GM13977 (cell line): Measurements from ENCODE around the gene SMAD9.

Source experiments
- DNase-seq: peaks from one replicate; pipeline ENCODE4 v3.0.0; 2012; ENCODE audit warnings: low spot score
- in situ Hi-C: fragments of 300-500 bp; cut with MboI; formaldehyde crosslinking; loops from one replicate; pipeline ENCODE4 v1.12.0; 2022; ENCODE audit warnings: low sequenced_read_pairs, low pct_unique_long_range_greater_than_20kb, mixed read lengths, inconsistent platforms; ENCODE audit not compliant: unreplicated experiment
- TF ChIP-seq, protein P1 (sequence below): IDR thresholded peaks from 2 replicates; pipeline ENCODE4 v1.5.1; 2012; ENCODE audit warnings: mild to moderate bottlenecking, control low read depth; ENCODE audit not compliant: insufficient read depth; ENCODE audit errors: extremely low read depth, missing control alignments

SMAD9 gene

GRCh38 chr13:36919171-36919832 lies 736 bp downstream of the SMAD9 start:
- TF ChIP-seq, protein P1, sequence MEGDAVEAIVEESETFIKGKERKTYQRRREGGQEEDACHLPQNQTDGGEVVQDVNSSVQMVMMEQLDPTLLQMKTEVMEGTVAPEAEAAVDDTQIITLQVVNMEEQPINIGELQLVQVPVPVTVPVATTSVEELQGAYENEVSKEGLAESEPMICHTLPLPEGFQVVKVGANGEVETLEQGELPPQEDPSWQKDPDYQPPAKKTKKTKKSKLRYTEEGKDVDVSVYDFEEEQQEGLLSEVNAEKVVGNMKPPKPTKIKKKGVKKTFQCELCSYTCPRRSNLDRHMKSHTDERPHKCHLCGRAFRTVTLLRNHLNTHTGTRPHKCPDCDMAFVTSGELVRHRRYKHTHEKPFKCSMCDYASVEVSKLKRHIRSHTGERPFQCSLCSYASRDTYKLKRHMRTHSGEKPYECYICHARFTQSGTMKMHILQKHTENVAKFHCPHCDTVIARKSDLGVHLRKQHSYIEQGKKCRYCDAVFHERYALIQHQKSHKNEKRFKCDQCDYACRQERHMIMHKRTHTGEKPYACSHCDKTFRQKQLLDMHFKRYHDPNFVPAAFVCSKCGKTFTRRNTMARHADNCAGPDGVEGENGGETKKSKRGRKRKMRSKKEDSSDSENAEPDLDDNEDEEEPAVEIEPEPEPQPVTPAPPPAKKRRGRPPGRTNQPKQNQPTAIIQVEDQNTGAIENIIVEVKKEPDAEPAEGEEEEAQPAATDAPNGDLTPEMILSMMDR = no peak
- DNase-seq = peak; percentile 36
- in situ Hi-C loops = no loop called here

DNA sequence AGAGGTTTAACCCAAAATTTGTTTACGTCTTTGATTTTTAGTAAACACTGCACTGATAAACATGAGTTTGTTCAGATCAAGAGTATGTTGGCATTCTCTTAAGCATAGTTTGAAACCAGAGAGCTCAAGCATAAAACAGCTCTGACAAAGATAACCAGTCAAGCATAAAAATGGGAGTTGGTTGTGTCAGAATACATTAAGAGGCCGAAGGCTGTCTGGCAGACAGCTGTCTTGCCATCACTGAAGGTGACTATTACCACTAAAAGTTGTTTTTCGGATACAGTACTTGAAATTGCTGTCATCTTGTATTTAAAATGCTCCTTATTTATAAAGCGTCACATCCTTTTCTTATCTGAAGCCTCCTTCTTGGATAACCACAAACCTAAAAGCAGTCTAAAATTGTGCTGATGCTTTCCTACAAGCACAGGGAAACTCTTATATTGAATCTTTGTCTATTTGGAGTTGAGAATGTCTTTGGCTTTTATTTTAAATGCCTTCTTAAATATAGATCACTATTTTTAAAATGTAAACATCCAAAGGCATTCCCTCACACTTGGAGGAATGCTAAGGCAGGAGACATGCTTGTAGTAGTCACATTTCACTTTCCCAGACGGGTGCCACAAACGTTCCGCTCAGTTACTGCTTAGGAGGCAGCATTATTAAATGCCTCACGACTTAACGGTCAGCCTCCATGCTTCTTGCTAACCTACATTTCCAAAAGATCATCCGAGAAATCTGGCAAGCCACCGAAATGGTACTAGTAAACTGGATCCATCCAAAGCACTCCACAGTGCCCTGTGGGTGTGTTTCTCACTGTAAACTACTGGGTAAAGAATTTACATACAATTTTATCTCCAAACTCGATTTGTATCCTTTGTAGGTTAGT lies 1.5 kb downstream of the SMAD9 start:
- no peak for DNase-seq
- in situ Hi-C loops = no loop called here
- TF ChIP-seq, protein P1 = no peak

DNA sequence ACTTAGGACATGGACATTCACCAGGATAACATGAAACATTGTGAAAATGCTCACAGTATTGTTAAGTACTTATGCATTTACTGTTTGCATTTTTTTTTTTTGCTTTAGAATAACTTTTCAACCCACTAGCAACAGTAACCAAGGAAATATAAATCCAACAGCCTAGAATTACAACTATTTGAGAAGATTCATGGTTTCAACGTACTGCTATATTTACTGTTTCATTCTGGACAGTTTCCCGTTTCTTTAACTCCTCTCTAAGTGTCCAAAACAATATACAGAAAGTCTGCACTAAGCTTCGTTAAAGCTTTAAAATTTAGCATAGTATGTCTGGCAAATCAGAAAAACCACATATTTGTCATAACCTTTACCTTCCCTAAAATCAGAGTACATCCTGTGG lies 2.7 kb downstream of the SMAD9 start:
- TF ChIP-seq, protein P1 = no peak
- DNase-seq = no peak
- in situ Hi-C loops = no loop called here

DNA sequence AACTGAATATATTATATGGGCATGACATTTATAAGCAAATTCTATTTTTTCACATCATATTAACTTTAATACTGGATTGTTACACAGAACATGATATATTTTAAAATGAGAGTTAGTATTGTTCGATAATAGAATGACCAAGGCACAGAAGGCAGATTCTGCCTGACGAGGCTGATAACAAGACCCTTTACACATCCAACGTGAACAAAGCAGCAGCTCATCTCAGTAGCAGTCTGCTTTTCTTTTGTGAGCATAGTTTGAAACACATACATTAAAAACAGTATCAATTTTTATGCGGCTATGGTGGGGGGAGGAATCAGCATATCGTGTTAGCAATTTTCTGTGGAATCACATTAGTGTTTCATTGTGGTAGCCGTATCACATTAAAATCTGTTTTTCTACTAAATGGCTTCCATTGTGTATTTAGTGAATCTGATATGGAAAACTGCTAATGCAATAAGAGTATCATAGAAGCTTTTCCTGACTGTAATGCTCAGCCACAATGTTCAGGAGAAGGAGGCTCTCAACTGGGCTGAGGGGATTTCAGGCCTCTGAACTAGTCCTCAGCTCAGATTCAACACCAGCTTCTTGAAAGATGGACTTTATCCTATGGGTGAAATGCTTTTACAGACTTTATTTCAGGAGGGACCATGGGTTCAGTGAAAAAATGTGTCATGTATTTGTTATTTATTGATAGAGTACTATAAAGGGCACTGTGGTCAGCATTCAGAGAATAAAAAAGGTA lies 4.0 kb downstream of the SMAD9 start:
- in situ Hi-C loops = no loop called here
- no peak for DNase-seq
- TF ChIP-seq, protein P1 = no peak

DNA sequence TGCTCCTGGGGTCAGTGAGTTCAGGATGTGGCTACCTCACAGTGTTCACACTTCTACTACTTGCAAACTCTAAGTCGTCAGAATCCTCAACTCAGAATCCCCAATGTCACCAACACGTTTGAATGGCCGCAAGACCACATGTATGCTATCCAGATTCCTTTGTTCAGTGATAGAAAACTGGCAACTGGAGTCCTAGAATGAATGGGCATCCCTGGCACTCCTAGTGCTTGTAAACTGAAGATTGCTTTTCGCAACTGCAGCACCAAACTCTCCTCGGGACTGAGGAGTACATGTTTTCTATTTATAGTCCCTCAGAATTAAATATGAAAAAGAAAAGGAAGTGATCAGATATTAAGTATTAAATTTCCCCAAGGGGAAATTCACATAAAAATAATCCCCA lies 4.9 kb downstream of the SMAD9 start:
- in situ Hi-C loops = no loop called here
- TF ChIP-seq, protein P1 = no peak
- DNase-seq = no peak

- in situ Hi-C loops = no loop called here
- no peak for DNase-seq
- TF ChIP-seq, protein P1 = no peak
These were observed 5.4 kb downstream of the SMAD9 start for GRCh38 chr13:36914648-36915047.
